ENCODE results near the gene PPP1R8.

- TF ChIP-seq CTCF (IDR thresholded peaks at IDR 0.05) (no peak), POLR2A (IDR thresholded peaks at IDR 0.05) (no peak)
Measured at GRCh38 chr1:27831568-27832410, 1.2 kb downstream of the PPP1R8 start.
